Caki2 (cell line): ENCODE data around the gene ALCAM. TPM values are rescaled to one million over a fixed set of nuclear protein-coding genes. Genes with fewer than 3 reads are reported as not detected.

Experiments used
- DNase-seq: peaks from one replicate; pipeline ENCODE4 v3.0.0-alpha.2; 2015; ENCODE audit warnings: low read depth
- in situ Hi-C: cut with HindIII; loops from 2 replicates; pipeline ENCODE4 v1.10.0; 2016; ENCODE audit warnings: low sequenced_read_pairs, low pct_unique_long_range_greater_than_20kb, mixed read lengths
- total RNA-seq: library from RNA; depleted of rRNA; stranded (reverse); fragments of >200 nt; shearing (Covaris generic); gene quantifications from 2 replicates; pipeline ENCODE4 v1.2.3, GENCODE V29; 2014; ENCODE audit warnings: low replicate concordance

ALCAM gene
- total RNA-seq, 1 experiment from 2014 or later = 46.9 TPM

- DNase-seq = no peak
- in situ Hi-C loops = no loop called here
Measured at GRCh38 chr3:105503191-105503593, 136.5 kb downstream of the ALCAM start.

DNA sequence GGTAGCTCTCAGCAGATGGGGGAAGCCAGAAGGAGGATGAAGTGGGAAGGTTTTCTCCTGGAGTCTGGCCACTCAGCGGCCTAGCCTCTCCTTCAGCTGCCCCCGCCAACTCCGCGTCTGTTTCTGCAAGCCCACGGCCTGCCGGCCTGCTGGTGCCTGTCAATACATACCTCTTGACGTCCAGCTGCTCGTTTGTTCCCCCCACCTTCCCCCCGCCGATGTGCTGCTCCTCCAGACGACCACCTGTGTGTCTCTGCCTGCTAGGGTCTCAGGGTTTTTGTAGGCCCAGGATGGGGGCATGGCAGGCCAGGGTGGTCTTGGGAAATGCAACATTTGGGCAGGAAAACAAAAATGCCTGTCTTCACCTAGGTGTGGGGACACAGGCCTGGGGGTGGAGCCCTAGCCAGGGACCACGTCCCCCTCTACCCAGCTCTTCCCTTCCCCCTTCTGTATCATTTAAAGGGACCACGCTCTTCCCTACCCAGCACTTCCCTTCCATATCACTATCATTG lies 137.8 kb downstream of the ALCAM start:
- no peak for DNase-seq

DNA sequence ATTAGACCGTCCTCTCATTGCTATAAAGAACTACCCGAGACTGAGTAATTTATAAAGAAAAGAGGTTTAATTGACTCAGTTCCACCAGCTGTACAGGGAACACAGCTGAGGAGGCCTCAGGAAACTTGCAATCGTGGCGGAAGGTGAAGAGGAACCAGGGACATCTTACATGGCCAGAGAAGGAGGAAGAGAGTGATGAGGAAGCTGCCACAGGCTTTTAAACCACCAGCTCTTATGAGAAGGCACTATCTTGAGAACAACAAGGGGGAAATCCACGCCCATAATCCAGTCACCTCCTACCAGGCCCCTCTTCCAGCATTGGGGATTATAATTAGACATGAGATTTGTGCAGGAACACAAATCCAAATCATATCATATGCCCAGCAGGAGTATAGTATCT lies 138.5 kb downstream of the ALCAM start:
- in situ Hi-C loops = no loop called here
- DNase-seq = no peak

More for the DNA sequence above, 137.8 kb downstream of the ALCAM start:
- in situ Hi-C loops = no loop called here

GRCh38 chr3:105511031-105511430 lies 144.3 kb downstream of the ALCAM start:
- no peak for DNase-seq
- in situ Hi-C loops = no loop called here

- no peak for DNase-seq
- in situ Hi-C loops = no loop called here
Measured at GRCh38 chr3:105512061-105512460, 145.4 kb downstream of the ALCAM start.

- DNase-seq = no peak
- in situ Hi-C loops = no loop called here
Measured at GRCh38 chr3:105513042-105513441, 146.3 kb downstream of the ALCAM start.

DNA sequence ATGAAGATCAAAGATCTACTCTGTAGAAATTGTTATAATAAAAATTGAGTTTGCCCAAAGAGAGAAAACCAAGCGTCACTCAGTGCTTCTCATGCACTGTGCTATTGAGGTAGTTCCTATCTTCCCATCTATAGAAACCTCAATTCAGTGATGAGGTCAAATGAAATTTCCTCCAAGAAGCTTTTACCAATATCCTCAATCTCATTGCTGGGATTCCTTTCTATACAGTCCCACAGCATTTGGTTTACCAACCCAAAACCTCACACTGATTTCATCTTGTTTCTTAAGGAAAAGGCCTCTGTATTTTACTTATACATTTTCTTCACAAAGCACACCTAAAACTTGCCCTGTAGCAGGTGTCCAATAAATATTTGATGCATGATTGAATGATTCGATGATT lies 147.2 kb downstream of the ALCAM start:
- DNase-seq = no peak
- in situ Hi-C loops = no loop called here

DNA sequence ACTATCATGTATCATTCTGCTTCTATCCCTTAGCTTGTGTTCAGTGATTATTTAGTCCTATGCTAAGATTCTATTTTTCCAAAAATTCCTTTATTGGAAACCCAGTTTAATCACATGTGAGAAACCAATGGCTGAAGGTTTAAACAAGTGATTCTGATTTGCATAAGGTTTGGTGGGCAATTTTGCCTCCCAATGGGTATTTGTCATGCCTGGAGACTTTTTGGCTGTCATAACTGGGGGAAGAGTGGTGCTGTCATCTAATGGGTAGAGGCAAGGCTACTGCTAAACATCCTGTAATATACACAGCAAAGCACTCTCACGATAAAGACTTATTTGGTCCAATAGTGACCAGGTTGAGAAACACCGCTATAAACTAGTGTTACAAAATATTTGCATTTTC lies 148.7 kb downstream of the ALCAM start:
- in situ Hi-C loops = no loop called here
- no peak for DNase-seq

DNA sequence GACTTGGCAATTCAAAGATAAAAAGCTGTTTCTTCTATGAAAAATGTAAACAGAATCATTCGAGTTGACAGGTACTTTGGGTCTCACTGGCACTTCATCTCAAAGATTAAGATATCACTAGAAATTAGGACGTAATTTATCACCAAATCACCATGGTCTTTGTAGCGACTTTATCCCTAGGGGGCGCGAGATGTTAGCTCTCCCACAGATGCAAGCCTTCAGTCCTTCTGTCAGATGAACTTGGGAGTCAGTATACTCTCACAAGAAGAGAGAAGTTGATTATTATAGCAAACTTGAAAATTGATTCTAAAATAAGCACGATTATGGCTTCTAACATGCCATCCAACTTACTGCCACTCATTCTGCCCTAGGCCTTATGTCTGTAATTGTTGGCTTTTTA lies 150.3 kb downstream of the ALCAM start:
- DNase-seq = no peak
- in situ Hi-C loops = no loop called here

GRCh38 chr3:105518203-105518602 lies 151.5 kb downstream of the ALCAM start:
- in situ Hi-C loops = no loop called here
- DNase-seq = no peak

DNA sequence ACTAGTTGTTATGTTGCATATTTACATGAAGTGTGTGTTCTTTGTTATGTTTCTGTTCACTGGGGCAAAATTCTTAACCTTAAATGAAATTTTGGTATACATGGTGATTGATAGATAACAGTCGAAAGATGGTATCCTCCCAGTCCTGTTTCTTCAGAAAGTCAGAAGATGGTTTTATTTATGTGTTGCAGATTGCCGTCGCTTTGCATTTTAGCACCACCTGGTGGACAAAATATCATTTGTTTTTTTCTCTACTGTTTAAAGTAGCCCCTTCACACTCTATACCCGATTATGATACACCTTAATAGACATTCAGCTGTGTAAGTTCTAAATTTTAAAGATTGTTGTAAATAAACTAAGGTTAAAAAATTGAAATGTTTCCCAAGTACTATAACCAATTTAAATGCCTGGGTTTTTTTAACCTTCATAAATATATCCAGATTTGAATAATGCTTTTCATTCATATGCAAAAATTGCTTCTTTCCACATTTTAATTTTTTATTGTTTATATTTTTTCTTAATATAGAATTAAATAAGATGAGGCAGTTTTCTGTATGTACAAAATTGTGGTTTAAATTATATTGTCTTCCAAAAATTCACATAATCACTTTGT lies 152.2 kb downstream of the ALCAM start:
- DNase-seq = peak; percentile 50
- in situ Hi-C loops = no loop called here

GRCh38 chr3:105521770-105522169 lies 155.1 kb downstream of the ALCAM start:
- in situ Hi-C loops = no loop called here
- no peak for DNase-seq

DNA sequence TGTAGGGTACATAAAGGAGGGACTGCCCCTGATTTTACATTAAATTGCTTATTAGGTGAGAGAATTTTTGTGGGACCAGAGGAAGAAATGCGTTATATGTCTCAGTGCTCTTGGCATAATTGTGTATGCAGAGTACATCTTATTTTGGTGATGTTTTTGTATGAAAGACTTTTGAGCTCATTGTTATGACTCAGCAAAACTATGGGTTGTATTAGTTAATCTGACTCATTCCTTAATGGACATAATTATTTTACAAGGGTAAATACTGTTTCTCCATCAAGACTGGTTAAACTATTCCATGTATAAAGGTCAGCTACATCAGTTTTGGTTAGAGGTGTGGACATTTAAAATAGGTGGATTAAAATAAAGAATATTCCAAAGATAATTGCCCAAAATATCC lies 156.8 kb downstream of the ALCAM start:
- no peak for DNase-seq
- in situ Hi-C loops = no loop called here

GRCh38 chr3:105525531-105525930 lies 158.8 kb downstream of the ALCAM start:
- in situ Hi-C loops = no loop called here
- no peak for DNase-seq

DNA sequence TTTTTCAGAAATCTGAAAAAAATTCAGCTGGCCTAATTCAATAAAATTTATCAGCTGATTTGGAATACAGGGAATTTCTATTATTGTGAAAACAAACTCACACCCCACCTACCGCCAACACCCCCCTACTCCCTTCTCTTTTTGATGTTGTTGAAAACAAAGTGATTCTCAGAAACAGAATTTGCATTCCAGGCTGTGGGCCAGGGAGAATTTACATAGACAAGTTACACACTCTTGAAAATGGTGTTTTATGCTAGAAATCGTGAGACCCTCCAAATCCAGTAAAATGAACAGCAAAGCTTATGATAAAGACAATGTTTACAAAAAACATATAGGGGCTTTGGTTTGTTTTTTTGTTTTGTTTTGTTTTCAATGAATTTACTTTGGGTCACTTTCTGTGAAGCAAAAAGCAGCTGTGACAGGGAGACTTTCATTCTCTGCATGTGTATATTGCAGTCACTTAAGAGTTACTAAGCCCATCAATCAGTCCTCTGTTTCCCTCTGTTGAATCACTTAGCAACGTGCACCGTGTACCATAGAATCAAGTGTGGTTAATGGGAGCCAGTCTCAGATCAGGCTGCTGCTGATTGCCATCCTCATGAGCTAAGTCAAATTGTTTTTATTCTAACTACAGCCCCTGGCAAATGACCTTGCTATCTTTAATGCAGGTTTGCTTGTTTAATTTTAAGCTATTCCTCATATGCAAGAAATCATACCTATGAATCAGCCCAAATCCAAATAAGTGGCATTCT lies 159.8 kb downstream of the ALCAM start:
- in situ Hi-C loops = no loop called here

GRCh38 chr3:105527535-105527934 lies 160.8 kb downstream of the ALCAM start:
- DNase-seq = peak; percentile 12

More for the DNA sequence above, 159.8 kb downstream of the ALCAM start:
- peak; percentile 47 for DNase-seq

DNA sequence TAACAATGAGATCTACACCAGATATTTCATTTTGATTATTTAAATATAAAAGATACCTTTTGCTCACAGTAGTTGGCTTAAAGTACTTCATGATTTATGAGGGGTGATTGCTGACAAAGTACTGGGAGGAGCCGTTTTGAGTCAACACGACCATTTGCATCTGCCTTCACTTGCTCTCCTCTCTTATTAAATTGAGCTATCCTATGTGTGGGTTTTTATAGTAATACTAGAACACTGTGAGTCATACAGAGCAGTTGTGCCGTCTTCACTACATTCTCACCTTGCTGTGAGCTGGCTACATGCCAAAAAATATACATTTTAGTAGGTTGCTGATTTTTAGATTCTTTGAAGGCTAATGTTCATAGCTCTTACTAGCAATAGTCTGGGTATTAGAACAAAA lies 161.2 kb downstream of the ALCAM start:
- in situ Hi-C loops = no loop called here
- peak; percentile 71 for DNase-seq

More at GRCh38 chr3:105527535-105527934, 160.8 kb downstream of the ALCAM start:
- in situ Hi-C loops = no loop called here

- DNase-seq = no peak
- in situ Hi-C loops = no loop called here
Measured at GRCh38 chr3:105528955-105529354, 162.2 kb downstream of the ALCAM start.

DNA sequence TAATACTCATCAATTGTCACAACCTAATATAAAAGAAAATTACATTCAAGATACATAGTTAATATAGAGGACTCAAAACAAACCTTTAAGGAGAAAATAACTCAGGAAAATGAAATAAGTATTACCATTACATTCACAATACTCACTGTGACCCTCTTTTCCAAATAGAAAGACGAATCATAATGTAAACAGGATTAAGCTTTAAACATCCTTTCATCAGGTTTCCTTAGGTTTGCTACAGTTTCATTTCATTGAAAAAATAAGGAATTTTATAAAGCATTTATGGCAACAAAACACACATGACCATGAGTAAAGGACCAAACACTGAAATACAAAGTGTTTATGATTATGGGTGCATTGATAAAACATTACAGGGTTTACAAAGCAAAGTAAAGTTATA lies 162.7 kb downstream of the ALCAM start:
- in situ Hi-C loops = no loop called here
- DNase-seq = no peak

DNA sequence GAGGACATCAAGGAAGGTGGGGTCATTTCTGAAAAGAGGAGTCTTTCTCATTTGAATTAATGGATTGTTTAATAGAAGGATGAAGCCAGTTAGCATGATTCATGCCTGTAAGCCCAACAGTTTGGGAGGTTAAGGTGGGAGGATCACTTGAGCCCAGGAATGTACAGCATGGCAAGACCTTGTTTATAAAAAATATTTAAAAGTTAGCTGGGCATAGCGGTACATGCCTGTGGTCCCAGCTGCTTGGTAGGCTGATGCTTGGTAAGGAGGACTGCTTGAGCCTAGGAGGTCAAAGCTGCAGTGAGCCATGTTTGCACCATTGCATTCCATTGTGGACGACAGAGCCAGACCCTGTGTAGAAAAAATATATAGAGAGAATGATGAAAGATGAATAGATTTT lies 165.5 kb downstream of the ALCAM start:
- no peak for DNase-seq
- in situ Hi-C loops = no loop called here
